T-helper 1 cell treated with Interleukin-12 subunit alpha and Interleukin-12 subunit beta and Interleukin-4 antibody, amounts not matched to agents 30 μg/mL and 1 μg/mL, for 36 hours (primary cell): ENCODE data around the gene ADAMTS15.
"Not testable (repeated sequence)": the region's sequence is repeated elsewhere in the genome, so short reads cannot be mapped to it uniquely, and the experiment has no call there.

Source experiments
- H3K27ac Mint-ChIP-seq: one replicate; pipeline ENCODE4 v1.8.0; 2021; ENCODE audit warnings: mild to moderate bottlenecking, mixed read lengths
- H3K27me3 Mint-ChIP-seq: one replicate; pipeline ENCODE4 v1.8.0; 2021; ENCODE audit warnings: low read depth, mixed read lengths
- H3K36me3 Mint-ChIP-seq: one replicate; pipeline ENCODE4 v1.8.0; 2021; ENCODE audit warnings: low read depth, mixed read lengths
- H3K4me1 Mint-ChIP-seq: one replicate; pipeline ENCODE4 v1.8.0; 2021; ENCODE audit warnings: low read depth, mixed read lengths
- H3K4me3 Mint-ChIP-seq: one replicate; pipeline ENCODE4 v1.8.0; 2021; ENCODE audit warnings: mild to moderate bottlenecking, moderate library complexity, mixed read lengths
- H3K9me3 Mint-ChIP-seq: one replicate; pipeline ENCODE4 v1.8.0; 2021; ENCODE audit warnings: mixed read lengths

The ADAMTS15 gene

GRCh38 chr11:130438401-130439159, 9.9 kb upstream of the ADAMTS15 start:
- H3K4me1 Mint-ChIP-seq: peaks cover 16% of the 10 kb centered on the region
- not testable (repeated sequence) for H3K9me3 Mint-ChIP-seq, H3K36me3 Mint-ChIP-seq
- H3K27ac Mint-ChIP-seq: peak overlapping the region; percentile 53
- H3K4me3 Mint-ChIP-seq: peak overlapping the region; percentile 26
- H3K27me3 Mint-ChIP-seq: peaks cover 12% of the 10 kb centered on the region

- peaks cover 16% of the 10 kb centered on the region for H3K4me1 Mint-ChIP-seq
- peak overlapping the region; percentile 53 for H3K27ac Mint-ChIP-seq
- H3K27me3 Mint-ChIP-seq: peaks cover 17% of the 10 kb centered on the region
- H3K36me3 Mint-ChIP-seq: no peaks in the 10 kb centered on the region
- peak overlapping the region; percentile 26 for H3K4me3 Mint-ChIP-seq
- no peaks in the 10 kb centered on the region for H3K9me3 Mint-ChIP-seq
These were observed 9.3 kb upstream of the ADAMTS15 start for GRCh38 chr11:130439160-130439519.

GRCh38 chr11:130439876-130440275, 8.6 kb upstream of the ADAMTS15 start:
- H3K4me1 Mint-ChIP-seq: peaks cover 16% of the 10 kb centered on the region
- no peaks in the 10 kb centered on the region for H3K9me3 Mint-ChIP-seq
- H3K27me3 Mint-ChIP-seq: peaks cover 24% of the 10 kb centered on the region
- no peak overlapping the region for H3K27ac Mint-ChIP-seq
- H3K36me3 Mint-ChIP-seq: no peaks in the 10 kb centered on the region
- no peak overlapping the region for H3K4me3 Mint-ChIP-seq

GRCh38 chr11:130441719-130442118, 6.7 kb upstream of the ADAMTS15 start:
- Mint-ChIP-seq H3K27ac (no peak overlapping the region), H3K4me1 (peaks cover 16% of the 10 kb centered on the region), H3K27me3 (peaks cover 35% of the 10 kb centered on the region), H3K9me3 (no peaks in the 10 kb centered on the region), H3K36me3 (no peaks in the 10 kb centered on the region), H3K4me3 (no peak overlapping the region)

- Mint-ChIP-seq H3K4me3 (no peak overlapping the region), H3K9me3 (no peaks in the 10 kb centered on the region), H3K4me1 (peaks cover 16% of the 10 kb centered on the region), H3K27ac (no peak overlapping the region), H3K36me3 (no peaks in the 10 kb centered on the region), H3K27me3 (peaks cover 44% of the 10 kb centered on the region)
These were observed 5.7 kb upstream of the ADAMTS15 start for GRCh38 chr11:130442737-130443136.

GRCh38 chr11:130445788-130446187, 2.7 kb upstream of the ADAMTS15 start:
- no peaks in the 10 kb centered on the region for H3K36me3 Mint-ChIP-seq
- no peak overlapping the region for H3K27ac Mint-ChIP-seq
- no peak overlapping the region for H3K4me3 Mint-ChIP-seq
- H3K4me1 Mint-ChIP-seq: peaks cover 4% of the 10 kb centered on the region
- H3K9me3 Mint-ChIP-seq: no peaks in the 10 kb centered on the region
- H3K27me3 Mint-ChIP-seq: peaks cover 64% of the 10 kb centered on the region

GRCh38 chr11:130448039-130448415, 418 bp upstream of the ADAMTS15 start:
- peak overlapping the region; percentile 59 for H3K4me3 Mint-ChIP-seq
- peaks cover 74% of the 10 kb centered on the region for H3K27me3 Mint-ChIP-seq

GRCh38 chr11:130449310-130449990, 1.0 kb downstream of the ADAMTS15 start:
- H3K9me3 Mint-ChIP-seq: no peaks in the 10 kb centered on the region
- peak overlapping the region; percentile 42 for H3K4me3 Mint-ChIP-seq
- H3K27me3 Mint-ChIP-seq: peaks cover 72% of the 10 kb centered on the region
- H3K36me3 Mint-ChIP-seq: no peaks in the 10 kb centered on the region
- H3K27ac Mint-ChIP-seq: no peak overlapping the region
- H3K4me1 Mint-ChIP-seq: peaks cover 4% of the 10 kb centered on the region

More at GRCh38 chr11:130448039-130448415, 418 bp upstream of the ADAMTS15 start:
- H3K9me3 Mint-ChIP-seq: no peaks in the 10 kb centered on the region
- H3K36me3 Mint-ChIP-seq: no peaks in the 10 kb centered on the region
- H3K27ac Mint-ChIP-seq: no peak overlapping the region
- H3K4me1 Mint-ChIP-seq: peaks cover 4% of the 10 kb centered on the region

GRCh38 chr11:130449996-130450769, 1.7 kb downstream of the ADAMTS15 start:
- no peak overlapping the region for H3K27ac Mint-ChIP-seq
- no peaks in the 10 kb centered on the region for H3K9me3 Mint-ChIP-seq
- H3K36me3 Mint-ChIP-seq: no peaks in the 10 kb centered on the region
- peaks cover 67% of the 10 kb centered on the region for H3K27me3 Mint-ChIP-seq
- H3K4me3 Mint-ChIP-seq: no peak overlapping the region
- peaks cover 4% of the 10 kb centered on the region for H3K4me1 Mint-ChIP-seq

- Mint-ChIP-seq H3K4me1 (peaks cover 4% of the 10 kb centered on the region), H3K9me3 (no peaks in the 10 kb centered on the region), H3K27me3 (peaks cover 58% of the 10 kb centered on the region), H3K36me3 (no peaks in the 10 kb centered on the region), H3K27ac (no peak overlapping the region), H3K4me3 (no peak overlapping the region)
These were observed 3.0 kb downstream of the ADAMTS15 start for GRCh38 chr11:130451231-130452019.

GRCh38 chr11:130452176-130452575, 3.7 kb downstream of the ADAMTS15 start:
- Mint-ChIP-seq H3K36me3 (no peaks in the 10 kb centered on the region), H3K9me3 (no peaks in the 10 kb centered on the region), H3K27me3 (peaks cover 50% of the 10 kb centered on the region), H3K4me3 (no peak overlapping the region), H3K27ac (no peak overlapping the region), H3K4me1 (peaks cover 4% of the 10 kb centered on the region)

- Mint-ChIP-seq H3K27me3 (peaks cover 42% of the 10 kb centered on the region), H3K36me3 (no peaks in the 10 kb centered on the region), H3K4me1 (peaks cover 4% of the 10 kb centered on the region), H3K4me3 (no peak overlapping the region), H3K27ac (no peak overlapping the region), H3K9me3 (no peaks in the 10 kb centered on the region)
These were observed 4.5 kb downstream of the ADAMTS15 start for GRCh38 chr11:130452940-130453339.

GRCh38 chr11:130454491-130455252, 6.2 kb downstream of the ADAMTS15 start:
- no peak overlapping the region for H3K4me3 Mint-ChIP-seq
- H3K27ac Mint-ChIP-seq: no peak overlapping the region
- H3K36me3 Mint-ChIP-seq: no peaks in the 10 kb centered on the region
- no peaks in the 10 kb centered on the region for H3K9me3 Mint-ChIP-seq
- H3K27me3 Mint-ChIP-seq: peaks cover 31% of the 10 kb centered on the region
- peaks cover 2% of the 10 kb centered on the region for H3K4me1 Mint-ChIP-seq
